Activated B cell treated with CpG ODN at 0.5 μM for 24 hours (primary cell): ENCODE measurements around the gene HIBCH. TPM values are rescaled to one million over a fixed set of nuclear protein-coding genes. Genes with fewer than 3 reads are reported as not detected.

Source experiments
- ATAC-seq: fragments of 200-7000 bp; cut with Tn5 transposase; one replicate; pipeline ENCODE4 v1.10.0; 2021; ENCODE audit warnings: low read depth, mild to moderate bottlenecking, moderate library complexity
- CTCF ChIA-PET: fragments of 350-600 bp; sonication (Branson Sonifier 250); formaldehyde crosslinking; loops from one replicate; lab custom pipeline; 2021; ENCODE audit warnings: antibody characterized with exemption; lab: Charles Lee
- POLR2A ChIA-PET: fragments of 350-600 bp; sonication (Branson Sonifier 250); formaldehyde crosslinking; loops from one replicate; lab custom pipeline; 2021; ENCODE audit warnings: antibody characterized with exemption; lab: Charles Lee
- DNase-seq: peaks from one replicate; pipeline ENCODE4 v3.0.0; 2022
- H3K27ac Mint-ChIP-seq: one replicate; pipeline ENCODE4 v1.8.0; 2020; ENCODE audit warnings: mixed read lengths
- H3K27me3 Mint-ChIP-seq: one replicate; pipeline ENCODE4 v1.8.0; 2021; ENCODE audit warnings: mixed read lengths
- H3K36me3 Mint-ChIP-seq: one replicate; pipeline ENCODE4 v1.8.0; 2021; ENCODE audit warnings: low read depth, mixed read lengths
- H3K4me1 Mint-ChIP-seq: one replicate; pipeline ENCODE4 v1.8.0; 2021; ENCODE audit warnings: mixed read lengths
- H3K4me3 Mint-ChIP-seq: one replicate; pipeline ENCODE4 v1.8.0; 2020; ENCODE audit warnings: mild to moderate bottlenecking, mixed read lengths
- H3K9me3 Mint-ChIP-seq: one replicate; pipeline ENCODE4 v1.8.0; 2020; ENCODE audit warnings: mixed read lengths
- intact Hi-C: fragments of 100-400 bp; cut with micrococcal nuclease; formaldehyde crosslinking; loops from one replicate; pipeline ENCODE4 v1.15.1; 2024
- total RNA-seq: library from RNA; stranded (reverse); gene quantifications from 2 replicates; pipeline ENCODE4 v1.2.3, GENCODE V29; 2022
- TF ChIP-seq, protein P1 (sequence below): fragments of 200-600 bp; IDR thresholded peaks from one replicate; pipeline ENCODE4 v1.8.0; 2022; ENCODE audit warnings: antibody characterized with exemption, mild to moderate bottlenecking

HIBCH gene
- total RNA-seq, 1 donor from 2014 or later: 21.2 TPM

DNA sequence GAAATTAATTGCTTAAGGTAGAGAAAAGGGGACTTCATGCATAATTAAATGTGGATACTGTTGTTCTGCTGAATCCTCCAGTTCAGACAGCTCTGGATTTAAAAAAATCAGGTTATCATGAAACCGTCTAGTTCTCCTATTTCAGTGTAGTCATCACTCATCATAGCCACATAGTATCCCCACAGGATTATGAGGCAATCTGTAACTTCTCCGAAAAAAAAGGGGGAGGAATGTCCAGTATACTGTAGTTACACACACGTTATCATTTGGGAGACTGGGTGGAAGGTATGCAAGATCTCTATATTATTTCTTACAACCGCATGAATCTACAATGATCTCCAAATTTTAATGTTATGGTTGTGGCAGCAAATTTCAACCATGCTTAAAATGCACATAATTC, 114.0 kb downstream of the HIBCH start:
- Mint-ChIP-seq H3K27ac (no peak overlapping the region), H3K36me3 (peaks cover 32% of the 10 kb centered on the region), H3K4me1 (peaks cover 9% of the 10 kb centered on the region), H3K27me3 (no peaks in the 10 kb centered on the region), H3K4me3 (no peak overlapping the region), H3K9me3 (no peaks in the 10 kb centered on the region)
- ATAC-seq: no peak
- CTCF ChIA-PET: interaction anchor here (0.6 kb wide), 1 partner anchor 112 kb away, joined by 3 read pairs; no protein-coding TSS in a partner anchor
- intact Hi-C loops: no loop called here
- TF ChIP-seq, protein P1, sequence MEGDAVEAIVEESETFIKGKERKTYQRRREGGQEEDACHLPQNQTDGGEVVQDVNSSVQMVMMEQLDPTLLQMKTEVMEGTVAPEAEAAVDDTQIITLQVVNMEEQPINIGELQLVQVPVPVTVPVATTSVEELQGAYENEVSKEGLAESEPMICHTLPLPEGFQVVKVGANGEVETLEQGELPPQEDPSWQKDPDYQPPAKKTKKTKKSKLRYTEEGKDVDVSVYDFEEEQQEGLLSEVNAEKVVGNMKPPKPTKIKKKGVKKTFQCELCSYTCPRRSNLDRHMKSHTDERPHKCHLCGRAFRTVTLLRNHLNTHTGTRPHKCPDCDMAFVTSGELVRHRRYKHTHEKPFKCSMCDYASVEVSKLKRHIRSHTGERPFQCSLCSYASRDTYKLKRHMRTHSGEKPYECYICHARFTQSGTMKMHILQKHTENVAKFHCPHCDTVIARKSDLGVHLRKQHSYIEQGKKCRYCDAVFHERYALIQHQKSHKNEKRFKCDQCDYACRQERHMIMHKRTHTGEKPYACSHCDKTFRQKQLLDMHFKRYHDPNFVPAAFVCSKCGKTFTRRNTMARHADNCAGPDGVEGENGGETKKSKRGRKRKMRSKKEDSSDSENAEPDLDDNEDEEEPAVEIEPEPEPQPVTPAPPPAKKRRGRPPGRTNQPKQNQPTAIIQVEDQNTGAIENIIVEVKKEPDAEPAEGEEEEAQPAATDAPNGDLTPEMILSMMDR: no peak
- DNase-seq: no peak
- POLR2A ChIA-PET: no interaction called here

DNA sequence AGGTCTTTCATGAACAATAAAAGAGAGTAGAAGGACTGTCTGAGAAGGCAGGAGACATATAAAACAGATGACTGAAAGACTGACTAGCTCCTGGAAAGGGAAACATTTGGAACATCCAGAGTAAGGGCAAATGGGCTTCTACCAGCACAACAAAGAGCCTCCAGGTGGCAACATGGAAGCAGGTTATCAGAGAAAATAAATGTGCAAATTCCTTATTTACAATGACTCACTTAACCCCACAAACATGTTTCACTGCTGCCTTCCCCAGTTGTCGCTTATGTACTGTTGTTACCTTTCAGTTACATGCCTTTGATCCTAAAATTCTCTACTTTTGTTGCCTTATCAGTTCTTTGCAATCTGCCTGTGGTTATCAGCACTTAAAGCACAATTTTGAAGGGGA, 117.0 kb downstream of the HIBCH start:
- Mint-ChIP-seq H3K4me3 (no peak overlapping the region), H3K9me3 (no peaks in the 10 kb centered on the region), H3K27ac (no peak overlapping the region), H3K4me1 (peaks cover 4% of the 10 kb centered on the region), H3K36me3 (peaks cover 43% of the 10 kb centered on the region), H3K27me3 (no peaks in the 10 kb centered on the region)
- ATAC-seq (no peak), DNase-seq (no peak)
- ChIA-PET CTCF (no interaction called here), POLR2A (no interaction called here)
- intact Hi-C loops: no loop called here
- TF ChIP-seq, protein P1: no peak

DNA sequence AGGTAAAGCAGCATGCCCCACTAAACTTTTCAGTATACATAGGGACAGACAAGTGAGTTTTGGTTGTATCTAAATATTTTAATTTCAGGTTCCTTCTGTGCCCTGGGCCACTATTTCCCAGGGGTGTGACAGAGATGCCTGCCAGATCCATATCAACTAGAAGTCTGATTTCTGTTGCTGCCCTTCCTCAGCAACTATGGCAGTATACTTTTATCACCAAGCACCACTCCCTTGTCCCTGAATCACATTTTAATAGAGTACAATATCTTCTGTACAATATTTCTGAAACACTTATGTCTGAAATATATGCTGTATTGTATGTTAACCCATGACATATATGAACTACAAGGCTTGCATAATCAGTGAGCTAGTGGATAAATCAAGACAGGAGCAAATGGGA, 117.6 kb downstream of the HIBCH start:
- Mint-ChIP-seq H3K27ac (no peak overlapping the region), H3K4me1 (no peaks in the 10 kb centered on the region), H3K27me3 (no peaks in the 10 kb centered on the region), H3K36me3 (peaks cover 43% of the 10 kb centered on the region), H3K9me3 (no peaks in the 10 kb centered on the region), H3K4me3 (no peak overlapping the region)
- ATAC-seq (no peak), DNase-seq (no peak)
- TF ChIP-seq, protein P1: no peak
- intact Hi-C loops: no loop called here
- CTCF ChIA-PET: no interaction called here
- POLR2A ChIA-PET: no interaction called here

DNA sequence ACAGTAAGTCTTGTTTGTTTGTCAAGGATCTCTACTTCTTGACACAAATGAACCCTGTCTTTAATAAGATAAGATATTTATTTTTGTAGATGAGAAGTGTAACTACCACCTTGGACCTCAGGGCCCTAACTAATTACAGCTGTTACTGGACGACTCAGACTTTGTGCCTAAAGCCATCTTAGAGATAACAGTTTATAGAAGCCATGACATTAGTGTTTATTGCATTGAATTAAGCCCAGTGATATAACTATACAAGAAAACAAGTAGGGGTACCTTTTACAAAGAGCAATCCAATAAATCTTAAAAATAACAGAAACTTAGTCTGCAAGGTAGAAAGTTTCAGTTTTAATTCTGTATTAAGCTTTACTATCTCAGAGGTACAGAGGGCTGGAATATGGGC, 119.0 kb downstream of the HIBCH start:
- intact Hi-C loops: no loop called here
- Mint-ChIP-seq H3K27ac (no peak overlapping the region), H3K4me1 (peaks cover under 1% of the 10 kb centered on the region), H3K9me3 (no peaks in the 10 kb centered on the region), H3K36me3 (peaks cover 42% of the 10 kb centered on the region), H3K27me3 (no peaks in the 10 kb centered on the region), H3K4me3 (no peak overlapping the region)
- no peak for ATAC-seq
- TF ChIP-seq, protein P1: no peak
- DNase-seq: no peak
- ChIA-PET CTCF (no interaction called here), POLR2A (interaction anchor here (0.7 kb wide), 1 partner anchor 619 kb away, joined by 3 read pairs; no protein-coding TSS in a partner anchor)

DNA sequence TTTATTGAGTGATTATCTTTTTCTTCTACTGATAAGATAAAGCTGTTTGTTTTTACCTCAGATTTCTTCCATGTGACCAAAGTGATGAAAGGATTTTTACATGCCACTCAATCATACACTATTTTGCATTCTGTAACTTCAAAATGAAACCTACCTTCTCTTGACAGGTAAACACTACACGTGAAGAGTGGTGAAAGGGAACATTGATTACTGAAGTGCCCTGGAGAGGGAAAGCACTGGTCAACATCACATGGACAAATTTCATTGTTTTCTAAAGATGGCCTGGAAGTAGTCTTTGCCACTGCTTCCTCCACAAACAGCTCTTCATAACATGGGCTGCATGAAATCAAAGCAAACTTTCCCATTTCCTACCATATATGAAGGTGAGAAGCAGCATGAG, 120.1 kb downstream of the HIBCH start:
- peaks cover 35% of the 10 kb centered on the region for H3K36me3 Mint-ChIP-seq
- TF ChIP-seq, protein P1: no peak
- peaks cover 9% of the 10 kb centered on the region for H3K4me1 Mint-ChIP-seq
- no peaks in the 10 kb centered on the region for H3K27me3 Mint-ChIP-seq
- POLR2A ChIA-PET: no interaction called here
- no peaks in the 10 kb centered on the region for H3K9me3 Mint-ChIP-seq
- H3K27ac Mint-ChIP-seq: no peak overlapping the region
- no peak overlapping the region for H3K4me3 Mint-ChIP-seq
- CTCF ChIA-PET: no interaction called here
- DNase-seq (no peak), ATAC-seq (no peak)
- intact Hi-C loops: no loop called here
